ENCODE data around the gene VTI1A.

Gene VTI1A

GRCh38 chr10:112487964-112488363 lies 40.9 kb downstream of the VTI1A start:
- H3K4me1 ChIP-seq (ENCODE audit: low read length), result no peaks in the 10 kb centered on the region
- no peak overlapping the region for H3K9ac ChIP-seq (ENCODE audit: low read length)

GRCh38 chr10:112490545-112490944 lies 43.5 kb downstream of the VTI1A start:
- no peak for TF ChIP-seq EZH2phosphoT487 (IDR thresholded peaks at IDR 0.05; ENCODE audit: low read length)
- no peak for TF ChIP-seq EZH2 (optimal IDR thresholded peaks at IDR 0.05; ENCODE audit: low read depth, low read length)
- no peak for TF ChIP-seq CTCF (IDR thresholded peaks at IDR 0.05; ENCODE audit: low read length)
- Histone ChIP-seq H4K20me1 (ENCODE audit: insufficient read depth, low read length) (no peaks in the 10 kb centered on the region), H3K4me2 (ENCODE audit: low read depth, low read length) (no peak overlapping the region), H3K9me2 (replicated peaks; ENCODE audit: insufficient read depth, low read length) (no peaks in the 10 kb centered on the region), H3K27me3 (replicated peaks; ENCODE audit: insufficient read depth, low read length) (no peaks in the 10 kb centered on the region), H3K36me3 (replicated peaks; ENCODE audit: insufficient read depth, low read length) (no peaks in the 10 kb centered on the region), H3K4me3 (ENCODE audit: low read length) (no peak overlapping the region), H3K9me3 (replicated peaks; ENCODE audit: insufficient read depth, low read length) (no peaks in the 10 kb centered on the region), H2AFZ (ENCODE audit: low read length) (no peak overlapping the region), H3K27ac (ENCODE audit: low read length) (no peak overlapping the region), H3K4me1 (ENCODE audit: low read length) (no peaks in the 10 kb centered on the region), H3F3A (ENCODE audit: insufficient read depth, low read length) (no peaks in the 10 kb centered on the region), H3K9ac (ENCODE audit: low read length) (no peak overlapping the region), H3K79me2 (ENCODE audit: low read length) (no peaks in the 10 kb centered on the region)
- DNase-seq, result no peak

More at GRCh38 chr10:112487964-112488363, 40.9 kb downstream of the VTI1A start:
- H3K36me3 ChIP-seq (replicated peaks; ENCODE audit: insufficient read depth, low read length), result no peaks in the 10 kb centered on the region
- no peaks in the 10 kb centered on the region for H3K9me2 ChIP-seq (replicated peaks; ENCODE audit: insufficient read depth, low read length)
- no peaks in the 10 kb centered on the region for H3K9me3 ChIP-seq (replicated peaks; ENCODE audit: insufficient read depth, low read length)
- H3K79me2 ChIP-seq (ENCODE audit: low read length), result no peaks in the 10 kb centered on the region
- no peak overlapping the region for H2AFZ ChIP-seq (ENCODE audit: low read length)
- H3K4me3 ChIP-seq (ENCODE audit: low read length), result no peak overlapping the region
- no peaks in the 10 kb centered on the region for H3F3A ChIP-seq (ENCODE audit: insufficient read depth, low read length)
- no peak overlapping the region for H3K4me2 ChIP-seq (ENCODE audit: low read depth, low read length)
- no peak for DNase-seq
- no peak overlapping the region for H3K27ac ChIP-seq (ENCODE audit: low read length)
- TF ChIP-seq EZH2phosphoT487 (IDR thresholded peaks at IDR 0.05; ENCODE audit: low read length), result no peak
- TF ChIP-seq EZH2 (optimal IDR thresholded peaks at IDR 0.05; ENCODE audit: low read depth, low read length), result no peak
- H3K27me3 ChIP-seq (replicated peaks; ENCODE audit: insufficient read depth, low read length), result no peaks in the 10 kb centered on the region
- no peaks in the 10 kb centered on the region for H4K20me1 ChIP-seq (ENCODE audit: insufficient read depth, low read length)

- Histone ChIP-seq H2AFZ (ENCODE audit: low read length) (no peak overlapping the region), H3K4me1 (ENCODE audit: low read length) (no peaks in the 10 kb centered on the region), H3K9me3 (replicated peaks; ENCODE audit: insufficient read depth, low read length) (no peaks in the 10 kb centered on the region), H3K4me3 (ENCODE audit: low read length) (no peak overlapping the region), H3K27ac (ENCODE audit: low read length) (no peak overlapping the region), H3F3A (ENCODE audit: insufficient read depth, low read length) (no peaks in the 10 kb centered on the region), H4K20me1 (ENCODE audit: insufficient read depth, low read length) (no peaks in the 10 kb centered on the region), H3K79me2 (ENCODE audit: low read length) (no peaks in the 10 kb centered on the region), H3K36me3 (replicated peaks; ENCODE audit: insufficient read depth, low read length) (no peaks in the 10 kb centered on the region), H3K9me2 (replicated peaks; ENCODE audit: insufficient read depth, low read length) (no peaks in the 10 kb centered on the region), H3K9ac (ENCODE audit: low read length) (no peak overlapping the region), H3K4me2 (ENCODE audit: low read depth, low read length) (no peak overlapping the region), H3K27me3 (replicated peaks; ENCODE audit: insufficient read depth, low read length) (no peaks in the 10 kb centered on the region)
- DNase-seq, result no peak
- TF ChIP-seq EZH2 (optimal IDR thresholded peaks at IDR 0.05; ENCODE audit: low read depth, low read length) (no peak), EZH2phosphoT487 (IDR thresholded peaks at IDR 0.05; ENCODE audit: low read length) (no peak)
Measured at GRCh38 chr10:112491144-112491543, 44.1 kb downstream of the VTI1A start.

GRCh38 chr10:112492736-112493135 lies 45.7 kb downstream of the VTI1A start:
- H2AFZ ChIP-seq (ENCODE audit: low read length), result no peak overlapping the region
- H3K9ac ChIP-seq (ENCODE audit: low read length), result no peak overlapping the region
- no peak for DNase-seq
- no peaks in the 10 kb centered on the region for H4K20me1 ChIP-seq (ENCODE audit: insufficient read depth, low read length)
- TF ChIP-seq EZH2 (optimal IDR thresholded peaks at IDR 0.05; ENCODE audit: low read depth, low read length), result no peak
- no peak for TF ChIP-seq CTCF (IDR thresholded peaks at IDR 0.05; ENCODE audit: low read length)
- TF ChIP-seq EZH2phosphoT487 (IDR thresholded peaks at IDR 0.05; ENCODE audit: low read length), result no peak
- H3K4me3 ChIP-seq (ENCODE audit: low read length), result no peak overlapping the region
- H3K79me2 ChIP-seq (ENCODE audit: low read length), result no peaks in the 10 kb centered on the region
- no peaks in the 10 kb centered on the region for H3K9me2 ChIP-seq (replicated peaks; ENCODE audit: insufficient read depth, low read length)
- H3F3A ChIP-seq (ENCODE audit: insufficient read depth, low read length), result no peaks in the 10 kb centered on the region
- H3K4me1 ChIP-seq (ENCODE audit: low read length), result no peaks in the 10 kb centered on the region
- H3K9me3 ChIP-seq (replicated peaks; ENCODE audit: insufficient read depth, low read length), result no peaks in the 10 kb centered on the region
- H3K27me3 ChIP-seq (replicated peaks; ENCODE audit: insufficient read depth, low read length), result no peaks in the 10 kb centered on the region
- no peaks in the 10 kb centered on the region for H3K36me3 ChIP-seq (replicated peaks; ENCODE audit: insufficient read depth, low read length)
- no peak overlapping the region for H3K4me2 ChIP-seq (ENCODE audit: low read depth, low read length)
- no peak overlapping the region for H3K27ac ChIP-seq (ENCODE audit: low read length)
